GM12878 (cell line): ENCODE measurements around the gene STAT3. TPM values are rescaled to one million over a fixed set of nuclear protein-coding genes. Genes with fewer than 3 reads are reported as not detected.

Experiments used
- CUX1 ChIP-seq: IDR thresholded peaks from 2 replicates; pipeline ENCODE4 v1.6.1; 2012; ENCODE audit warnings: improper control_type of control experiment, low read depth, low read length; ENCODE audit not compliant: insufficient replicate concordance
- E2F4 ChIP-seq: IDR thresholded peaks from 2 replicates; pipeline ENCODE4 v1.6.1; 2012; ENCODE audit warnings: low read depth, low read length, improper control_type of control experiment
- SPI1 ChIP-seq: IDR thresholded peaks from 2 replicates; pipeline ENCODE4 v1.6.1; 2011; ENCODE audit warnings: low read depth, mild to moderate bottlenecking, low read length, moderate library complexity, borderline replicate concordance; ENCODE audit not compliant: insufficient read depth
- polyA plus RNA-seq, 11 experiments: library from polyadenylated mRNA; depleted of rRNA in 4 of 11; unstranded in 6 of 11; stranded (reverse) in 5 of 11; fragments of >200 nt; fragmentation: Nextera tagmentation in 4 of 11; fragmentation: Illumina TruSeq in 1 of 11; extraction: Ambion mirVana in 4 of 11; extraction: Trizol in 1 of 11; gene quantifications; 1 replicate in 1 of 11; 2 replicates in 10 of 11; pipeline versions ENCODE4 v1.2.1 to v1.2.3, GENCODE V29; 2011 to 2016; ENCODE audit warnings: inconsistent platforms in 2 of 11, missing spikeins in 2 of 11, low read depth in 1 of 11
- total RNA-seq, 4 experiments: library from RNA; depleted of rRNA in 3 of 4; stranded (reverse); fragments of >200 nt in 3 of 4; fragmentation: Illumina TruSeq in 1 of 4; extraction: Trizol in 1 of 4; gene quantifications; 2 replicates each; pipeline versions ENCODE4 v1.2.1 to v1.2.3, GENCODE V29; 2013 to 2021

The STAT3 gene
- total and polyA plus RNA-seq, 10 of the 15 experiments (the other 5 are each of a cell fraction or from before 2014, with no cell fraction given): 18.4 to 96.4 (median 60.9) TPM

- TF ChIP-seq CUX1: no peak
- no peak for TF ChIP-seq SPI1
- TF ChIP-seq E2F4: no peak
These were observed 58.9 kb downstream of the STAT3 start (continued) for GRCh38 chr17:42329025-42329976.
